ENCODE results near the gene ZDHHC20.
"Not testable (repeated sequence)": the region's sequence is repeated elsewhere in the genome, so short reads cannot be mapped to it uniquely, and the experiment has no call there.

The ZDHHC20 gene

GRCh38 chr13:21434588-21434987, 24.5 kb downstream of the ZDHHC20 start:
- DNase-seq = no peak

- no peak for DNase-seq
These were observed 29.9 kb downstream of the ZDHHC20 start for GRCh38 chr13:21429211-21429610.

- no peak for DNase-seq
These were observed 31.4 kb downstream of the ZDHHC20 start for GRCh38 chr13:21427741-21428140.

- DNase-seq = no peak
These were observed 32.9 kb downstream of the ZDHHC20 start for GRCh38 chr13:21426238-21426637.

GRCh38 chr13:21420706-21421105, 38.4 kb downstream of the ZDHHC20 start:
- no peak for DNase-seq

- DNase-seq = no peak
These were observed 46.1 kb downstream of the ZDHHC20 start for GRCh38 chr13:21413013-21413412.

GRCh38 chr13:21410453-21410852, 48.6 kb downstream of the ZDHHC20 start:
- not testable (repeated sequence) for DNase-seq

GRCh38 chr13:21405309-21405708, 53.8 kb downstream of the ZDHHC20 start:
- DNase-seq = no peak

GRCh38 chr13:21402586-21403307, 56.4 kb downstream of the ZDHHC20 start:
- DNase-seq = no peak

- DNase-seq = no peak
These were observed 59.4 kb downstream of the ZDHHC20 start for GRCh38 chr13:21399741-21400140.

- DNase-seq = no peak
These were observed 63.1 kb downstream of the ZDHHC20 start for GRCh38 chr13:21395953-21396352.

- DNase-seq = no peak
These were observed 70.0 kb downstream of the ZDHHC20 start for GRCh38 chr13:21389124-21389523.

GRCh38 chr13:21385710-21386109, 73.4 kb downstream of the ZDHHC20 start:
- no peak for DNase-seq

GRCh38 chr13:21383090-21383489, 76.0 kb downstream of the ZDHHC20 start:
- DNase-seq = no peak

GRCh38 chr13:21376998-21377985, 81.8 kb downstream of the ZDHHC20 start:
- not testable (repeated sequence) for DNase-seq

GRCh38 chr13:21372530-21372929, 86.6 kb downstream of the ZDHHC20 start:
- no peak for DNase-seq

- no peak for DNase-seq
These were observed 88.1 kb downstream of the ZDHHC20 start for GRCh38 chr13:21371011-21371410.

GRCh38 chr13:21365574-21365973, 93.5 kb downstream of the ZDHHC20 start:
- DNase-seq = no peak

GRCh38 chr13:21364916-21365315, 94.2 kb downstream of the ZDHHC20 start:
- DNase-seq = no peak

- DNase-seq = no peak
These were observed 94.7 kb downstream of the ZDHHC20 start for GRCh38 chr13:21364357-21364756.

GRCh38 chr13:21362741-21363140, 96.4 kb downstream of the ZDHHC20 start:
- DNase-seq = no peak

- DNase-seq = no peak
These were observed 97.4 kb downstream of the ZDHHC20 start for GRCh38 chr13:21361706-21362105.

GRCh38 chr13:21361123-21361522, 98.0 kb downstream of the ZDHHC20 start:
- no peak for DNase-seq

- no peak for DNase-seq
These were observed 98.6 kb downstream of the ZDHHC20 start for GRCh38 chr13:21360463-21360862.
